Stimulated activated CD4-positive, alpha-beta T cell treated with anti-CD3 and anti-CD28 coated beads, Interleukin-1b, Interleukin-23, amount 100 ng/mL, for 4 hours (primary cell): ENCODE measurements around the gene SLC9A7.

Source experiments
- DNase-seq, 2 donors: peaks; one replicate each; pipeline ENCODE4 v3.0.0-alpha.2; 2020; ENCODE audit warnings: low read depth in 2 of 2

Gene SLC9A7

DNA sequence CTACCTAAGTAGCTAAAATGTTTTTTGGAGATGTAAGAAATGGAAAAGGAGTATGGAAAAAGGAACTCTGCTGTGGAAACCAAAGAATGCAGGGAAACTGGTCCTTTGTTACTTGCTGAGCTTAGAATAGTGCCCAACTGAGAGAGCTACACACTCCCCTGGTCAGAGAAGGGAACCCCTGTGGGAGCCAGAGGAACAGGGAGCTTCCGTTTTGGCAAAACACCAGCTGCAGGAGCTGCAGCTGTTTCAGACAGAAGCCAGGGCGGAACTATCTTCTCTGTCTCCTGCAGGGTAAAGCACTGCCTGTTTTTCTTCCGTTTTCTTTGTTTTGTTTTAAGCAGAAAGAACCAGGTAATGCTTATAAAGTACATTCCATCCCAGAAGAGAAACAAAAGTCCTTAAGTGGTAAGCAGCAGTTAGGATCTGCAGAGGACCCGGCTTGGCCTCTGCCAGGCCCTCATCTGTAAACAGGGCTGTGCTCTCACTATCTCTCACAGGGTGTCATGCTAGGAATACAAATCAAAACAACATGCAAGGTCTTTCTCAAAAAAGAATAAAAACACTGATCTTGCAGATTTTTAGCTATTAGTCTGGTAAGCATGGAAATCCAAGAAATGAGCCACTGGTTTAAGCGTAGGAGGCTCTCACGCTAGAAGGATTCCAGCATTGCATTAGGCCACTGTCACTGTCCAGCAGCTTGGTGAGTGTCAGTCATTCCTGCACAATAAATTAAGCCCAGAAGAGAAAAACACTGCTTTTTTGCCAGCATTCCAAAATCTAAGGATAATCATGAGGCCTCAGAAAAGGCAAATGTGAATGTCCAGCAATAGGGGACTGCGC lies 109.3 kb downstream of the SLC9A7 start:
- DNase-seq = no peak

DNA sequence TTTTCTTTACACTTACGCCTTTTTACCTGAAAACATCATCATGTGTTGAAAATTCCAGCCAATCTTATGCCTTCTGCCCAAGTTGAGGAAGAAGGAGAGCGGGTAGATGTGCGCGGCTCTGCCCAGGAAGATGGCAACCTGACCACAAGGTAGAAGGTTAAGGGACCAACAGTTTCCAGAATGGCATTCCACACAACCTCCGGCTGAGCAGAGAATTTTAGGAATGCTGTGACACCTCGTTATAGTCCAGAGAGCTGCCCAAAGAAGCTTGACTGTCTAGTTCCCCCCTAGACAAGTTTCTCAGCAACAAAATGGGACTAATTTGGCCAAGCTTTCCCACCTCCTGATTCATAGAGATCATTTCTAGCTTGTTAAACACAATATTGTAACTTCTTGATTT lies 110.3 kb downstream of the SLC9A7 start:
- no peak for DNase-seq

DNA sequence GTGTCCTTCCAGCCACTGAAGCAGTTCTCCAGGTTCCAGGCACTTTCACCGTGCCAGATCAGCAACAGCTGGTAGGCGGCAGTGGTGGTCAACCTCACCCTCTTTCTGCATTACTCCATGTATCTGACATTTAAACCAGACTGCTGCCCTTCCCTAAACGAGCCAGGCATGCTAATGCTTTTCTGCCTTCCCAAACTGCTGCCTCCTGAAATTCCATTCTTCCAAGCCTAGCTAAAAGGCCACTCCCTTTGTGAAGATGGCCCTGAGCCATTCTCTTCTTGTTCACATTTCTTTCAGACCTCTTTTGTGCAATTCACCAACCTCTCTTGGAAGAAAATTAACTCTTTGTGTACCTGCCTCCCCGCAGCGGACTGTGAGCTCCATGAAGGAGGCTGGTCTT lies 111.7 kb downstream of the SLC9A7 start:
- no peak for DNase-seq

DNA sequence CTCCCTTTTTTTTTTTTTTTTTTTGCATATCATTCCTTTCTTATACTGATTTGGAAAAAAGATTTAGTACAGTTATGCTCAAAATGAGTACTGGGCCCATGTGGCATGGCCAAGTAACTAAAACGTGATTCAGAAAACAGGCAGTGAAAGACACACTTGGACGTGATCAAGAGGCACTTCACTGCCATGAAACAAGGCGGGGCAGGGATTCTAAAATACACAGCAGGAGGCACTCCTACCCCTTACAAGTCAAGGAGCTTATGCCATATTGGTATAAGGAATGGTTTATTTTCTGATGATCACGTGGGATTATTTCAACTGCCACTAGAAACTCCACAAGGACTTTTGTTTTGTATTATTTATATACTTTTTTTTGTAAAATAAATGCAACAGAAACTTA lies 113.3 kb downstream of the SLC9A7 start:
- no peak for DNase-seq

DNA sequence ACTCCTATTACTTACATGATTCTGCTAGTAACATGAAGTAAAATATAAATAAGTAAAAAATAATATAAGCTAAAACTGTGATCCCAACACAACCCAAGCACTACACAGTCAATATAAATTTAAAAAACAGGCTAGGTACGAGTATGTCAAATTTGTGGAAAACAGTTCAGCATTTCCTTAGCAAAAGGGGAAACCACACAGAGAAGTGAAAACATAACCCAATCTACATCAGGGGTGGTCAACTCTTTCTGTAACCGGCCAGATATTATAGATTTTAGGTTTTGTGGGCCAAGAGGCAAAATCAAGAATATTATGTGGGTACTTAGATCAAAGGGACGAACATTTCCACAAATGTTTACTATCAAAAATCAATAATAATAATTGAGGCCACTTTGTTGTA lies 115.3 kb downstream of the SLC9A7 start:
- DNase-seq = no peak

DNA sequence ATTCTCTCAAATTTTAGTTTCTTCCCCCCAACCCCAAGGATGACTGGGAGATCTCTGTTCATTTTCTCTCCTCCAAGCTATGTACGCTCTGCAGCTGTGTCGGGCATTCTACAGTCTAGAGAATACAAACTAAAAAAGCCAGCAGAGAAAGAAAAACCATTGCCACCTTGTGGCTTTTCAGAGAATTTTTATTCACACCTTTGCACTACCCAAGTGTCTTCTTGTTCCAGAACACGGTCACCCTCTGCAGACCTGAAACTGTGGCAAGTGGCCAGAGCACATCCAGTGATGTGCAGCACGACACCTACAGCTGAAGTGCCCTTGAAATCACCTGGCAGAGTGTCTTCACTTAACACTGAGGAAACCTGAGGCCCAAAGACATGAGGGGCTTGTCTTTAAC lies 116.8 kb downstream of the SLC9A7 start:
- no peak for DNase-seq

DNA sequence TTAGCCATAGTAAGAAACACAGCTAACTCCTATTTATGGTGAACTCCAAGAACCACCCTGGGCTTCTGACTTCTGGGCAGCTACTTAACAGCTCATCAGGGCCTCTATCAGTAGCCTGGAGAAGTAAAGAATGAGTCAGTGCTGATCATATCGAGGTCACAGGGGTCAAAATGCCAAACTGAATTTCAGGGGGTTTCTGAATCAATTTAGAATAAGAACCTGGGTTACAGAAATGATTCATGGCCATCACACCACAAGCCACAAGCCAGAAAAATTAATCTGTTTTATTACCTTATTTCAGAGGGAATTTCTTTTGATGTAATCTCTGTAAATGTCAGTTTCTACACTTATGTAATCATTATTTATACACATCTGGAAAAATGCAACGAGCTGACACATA lies 121.0 kb downstream of the SLC9A7 start:
- no peak for DNase-seq

DNA sequence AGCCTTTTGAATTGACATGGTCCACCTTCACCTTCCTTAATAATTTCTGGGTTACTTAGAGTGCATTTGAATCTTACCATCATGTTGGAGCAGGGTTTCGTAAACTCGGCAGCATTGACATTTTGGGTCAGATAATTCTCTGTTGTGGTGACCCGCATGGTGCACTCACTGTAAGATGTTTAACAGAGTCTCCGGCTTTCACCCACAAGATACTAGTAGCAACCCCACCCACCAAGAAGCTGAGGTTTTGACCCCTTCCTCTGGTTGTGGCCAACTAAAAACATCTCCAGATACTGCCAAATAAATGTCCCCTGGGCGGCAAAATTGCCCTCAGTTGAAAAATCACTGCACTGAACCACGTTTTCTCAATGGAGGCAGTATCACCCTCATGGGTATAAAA lies 122.7 kb downstream of the SLC9A7 start:
- DNase-seq = no peak

DNA sequence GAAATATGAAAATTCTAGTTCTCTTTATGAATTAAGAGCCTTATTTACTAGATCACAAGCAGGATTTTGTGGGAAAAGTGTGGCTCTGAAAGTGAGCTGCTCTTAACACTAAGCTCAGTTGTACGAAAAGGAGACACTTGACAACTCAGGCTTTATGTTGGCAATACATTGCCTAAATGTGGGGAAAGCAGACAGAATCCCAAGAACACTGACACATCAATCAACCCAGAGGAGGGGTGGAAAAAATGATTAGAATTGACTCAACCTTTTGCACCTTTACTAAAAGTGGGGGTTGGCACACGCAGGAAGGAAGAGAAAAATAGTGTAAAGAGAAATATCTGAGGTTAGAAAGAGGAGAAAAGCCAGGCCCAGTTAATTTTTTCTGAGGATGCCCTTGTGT lies 123.7 kb downstream of the SLC9A7 start:
- no peak for DNase-seq

DNA sequence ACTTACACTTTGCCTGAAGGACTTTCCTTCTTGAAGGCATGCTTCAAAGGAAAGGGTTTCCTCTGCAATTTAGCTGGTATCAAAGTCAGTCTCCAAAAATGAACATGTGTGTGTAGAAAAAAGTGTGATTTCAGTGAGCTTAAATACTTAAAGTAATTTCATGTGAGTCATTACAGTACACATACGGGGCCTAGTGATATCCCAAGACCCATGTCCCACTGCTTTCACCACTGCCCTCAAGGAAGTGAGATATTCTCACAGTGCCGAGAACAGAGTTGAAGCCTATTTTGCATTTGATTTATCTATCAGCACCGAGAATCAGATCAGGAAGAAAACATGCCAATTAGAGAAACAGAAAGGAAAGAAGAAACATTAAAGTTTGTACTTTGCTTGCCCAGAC lies 124.3 kb downstream of the SLC9A7 start:
- no peak for DNase-seq

DNA sequence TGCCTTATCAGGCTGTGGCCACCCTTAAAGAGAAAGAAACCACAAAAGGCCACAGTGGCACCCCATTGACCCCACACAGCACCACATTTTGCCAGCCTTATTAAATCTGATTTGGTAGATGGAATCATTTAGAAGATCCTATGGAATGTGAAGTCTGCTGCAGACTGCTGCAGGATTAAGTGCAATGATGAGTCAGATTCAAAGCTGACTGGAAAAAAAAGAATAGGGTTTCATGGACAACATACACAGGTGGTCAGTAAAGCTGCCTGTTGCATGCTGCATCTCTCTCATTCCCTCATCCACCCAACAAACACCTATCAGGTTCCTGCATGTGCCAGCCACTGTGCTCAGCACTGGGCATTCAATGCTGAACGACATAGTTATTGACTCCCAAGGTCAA lies 128.8 kb downstream of the SLC9A7 start:
- DNase-seq = no peak

DNA sequence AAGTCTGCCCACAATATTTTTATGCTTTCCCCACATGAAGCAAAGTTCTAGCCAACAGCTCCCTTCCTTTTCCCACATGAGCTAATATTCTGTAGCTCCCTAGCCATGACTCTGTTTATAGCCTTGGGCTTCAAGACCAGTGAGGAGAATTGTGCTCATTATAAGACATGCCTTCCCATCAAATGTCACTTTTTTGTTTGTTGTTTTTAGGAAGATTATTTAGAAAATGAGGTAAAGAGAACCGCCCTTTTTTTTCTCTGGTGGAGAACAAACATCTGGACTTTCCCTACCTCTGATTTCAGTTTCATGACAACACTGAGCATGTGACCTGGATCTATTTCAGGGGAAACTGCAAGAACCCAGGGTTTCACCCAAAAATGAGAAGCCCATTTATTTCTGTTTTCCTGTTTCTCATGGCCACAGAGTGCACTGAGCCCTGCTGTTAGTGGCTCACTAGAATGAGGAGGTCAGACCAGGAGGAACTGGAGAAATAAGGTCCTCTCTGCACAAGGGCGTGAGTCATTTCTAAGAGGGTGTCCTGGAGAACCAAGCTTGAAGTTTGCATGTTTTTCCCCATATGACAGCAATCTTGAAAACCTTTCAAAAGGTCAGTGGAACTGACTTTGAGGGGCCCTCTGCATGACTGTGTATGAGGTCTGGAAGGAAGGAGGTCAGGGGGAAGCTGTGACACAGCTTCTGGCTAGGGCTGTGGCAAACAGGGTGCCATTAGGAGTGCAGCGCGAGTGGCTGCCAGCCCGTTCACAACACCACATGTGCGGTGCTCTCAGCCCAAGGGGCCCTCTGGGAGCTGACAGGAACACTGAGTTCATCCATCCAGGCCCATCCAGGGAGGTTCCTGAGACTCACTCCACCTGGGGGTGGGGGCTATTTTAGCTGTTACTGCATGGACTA lies 130.2 kb downstream of the SLC9A7 start:
- DNase-seq = no peak

DNA sequence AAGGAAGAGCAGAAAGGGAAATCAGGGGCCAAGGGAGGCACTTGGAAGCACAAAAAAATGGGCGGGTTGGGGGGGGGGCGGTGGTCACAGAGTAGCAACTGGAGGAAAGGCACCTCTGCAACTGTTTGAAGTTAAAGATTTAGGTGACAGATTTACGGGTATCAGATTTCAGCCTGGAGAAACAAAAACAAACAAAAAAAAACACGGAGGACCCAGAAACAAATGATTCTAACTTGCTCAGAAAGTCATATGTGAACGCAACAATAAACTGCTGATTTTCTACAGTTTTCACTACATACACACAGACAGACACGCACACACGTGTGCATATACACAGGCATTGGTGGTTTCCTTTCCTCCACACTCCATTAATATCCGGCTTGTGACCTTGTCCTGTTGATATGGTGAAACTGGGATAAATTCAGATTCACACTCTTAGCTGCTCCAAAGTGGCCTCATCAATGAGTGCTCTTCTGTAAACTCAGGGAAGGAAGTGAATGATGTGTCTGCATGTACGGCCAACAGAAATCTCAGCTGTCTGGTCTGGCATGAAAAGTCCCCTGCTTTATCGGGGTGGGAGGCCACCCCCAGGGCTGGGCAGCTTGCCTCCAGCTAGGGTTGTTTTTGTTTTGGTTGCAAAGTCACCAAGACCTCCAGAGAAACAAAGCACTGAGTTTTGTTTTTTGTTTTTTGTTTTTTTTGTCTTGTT lies 131.1 kb downstream of the SLC9A7 start:
- DNase-seq = no peak

DNA sequence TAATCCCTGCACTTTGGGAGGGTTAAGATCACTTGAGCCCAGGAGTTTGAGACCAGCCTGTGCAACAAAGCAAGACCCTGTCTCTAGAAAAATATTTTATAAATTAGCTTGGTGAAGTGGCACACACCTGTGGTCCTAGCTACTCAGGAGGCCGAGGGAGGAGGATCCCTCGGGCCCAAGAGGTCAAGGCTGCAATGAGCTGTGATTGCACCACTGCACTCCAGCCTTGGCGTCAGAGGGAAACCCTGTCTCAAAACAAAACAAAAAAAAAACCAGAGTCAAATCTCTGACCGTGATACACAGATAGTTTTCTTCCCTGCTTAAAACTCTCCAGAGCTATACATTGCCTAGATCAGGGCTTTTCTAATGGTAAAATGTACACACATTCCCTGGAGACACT lies 131.9 kb downstream of the SLC9A7 start:
- DNase-seq = no peak

DNA sequence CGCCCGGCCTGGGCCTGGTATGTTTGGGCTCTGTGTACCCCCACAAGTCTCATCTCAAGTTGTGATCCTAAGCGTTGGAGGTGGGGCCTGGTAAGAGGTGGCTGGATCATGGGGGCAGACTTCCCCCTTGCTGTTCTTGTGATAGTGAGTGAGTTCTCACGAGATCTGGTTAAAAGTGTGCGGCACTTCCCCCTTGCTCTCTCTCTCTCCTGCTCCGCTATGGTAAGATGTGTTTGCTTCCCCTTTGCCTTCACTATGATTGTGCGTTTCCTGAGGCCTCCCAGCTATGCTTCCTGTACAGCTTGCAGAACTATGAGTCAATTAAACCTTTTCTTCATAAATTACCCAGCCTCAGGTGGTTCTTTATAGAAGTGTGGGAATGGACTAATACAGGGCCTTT lies 132.4 kb downstream of the SLC9A7 start:
- no peak for DNase-seq

DNA sequence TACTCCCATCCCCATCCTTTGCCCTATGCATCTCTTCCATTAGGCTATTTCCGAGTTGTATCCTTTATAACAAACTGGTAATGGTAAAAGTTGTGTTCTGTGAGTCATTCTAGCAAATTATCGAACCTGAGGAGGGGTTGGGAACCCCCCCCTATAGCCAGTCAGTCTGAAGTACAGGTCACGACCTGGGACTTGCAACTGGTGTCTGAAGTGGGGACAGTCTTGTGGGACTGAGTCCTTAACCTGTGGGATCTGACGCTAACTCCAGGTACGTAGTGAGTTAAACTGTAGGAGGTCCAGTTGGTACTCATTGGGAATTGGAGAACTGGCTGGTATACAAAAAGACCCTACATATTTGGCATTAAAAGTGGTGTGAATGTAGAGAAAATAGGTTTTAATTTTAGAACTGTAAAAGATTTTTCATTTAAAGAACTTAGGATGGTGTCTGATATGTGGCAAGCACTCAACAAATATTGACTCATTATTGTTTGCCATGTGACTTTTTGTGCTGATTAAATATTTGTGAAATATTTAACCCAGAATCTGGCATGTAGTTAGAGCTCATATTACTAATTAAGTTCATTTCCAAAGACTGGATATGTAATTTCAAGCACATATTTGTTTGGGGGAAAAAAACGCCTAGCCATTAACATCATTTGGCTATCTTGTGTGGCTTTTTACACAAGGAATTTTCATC lies 134.7 kb downstream of the SLC9A7 start:
- DNase-seq = no peak

DNA sequence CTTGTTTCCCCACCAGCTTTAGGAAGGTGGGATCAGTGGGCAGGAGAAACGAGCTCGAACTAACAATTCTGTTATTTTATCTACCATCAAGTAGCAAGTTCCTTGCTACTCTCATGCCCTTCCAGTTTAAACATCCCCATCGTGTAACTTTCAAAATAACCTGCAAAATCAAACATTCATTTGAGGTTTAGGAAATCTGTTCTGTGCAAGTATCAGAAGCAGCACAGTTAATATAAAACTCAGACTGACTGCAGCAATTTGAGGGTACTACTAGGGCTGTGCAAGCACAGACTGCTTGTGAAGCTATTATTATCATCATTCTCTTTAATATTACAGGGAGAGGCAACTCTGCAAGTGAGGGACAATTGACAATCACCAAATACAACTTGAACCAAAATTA lies 137.3 kb downstream of the SLC9A7 start:
- DNase-seq = no peak

DNA sequence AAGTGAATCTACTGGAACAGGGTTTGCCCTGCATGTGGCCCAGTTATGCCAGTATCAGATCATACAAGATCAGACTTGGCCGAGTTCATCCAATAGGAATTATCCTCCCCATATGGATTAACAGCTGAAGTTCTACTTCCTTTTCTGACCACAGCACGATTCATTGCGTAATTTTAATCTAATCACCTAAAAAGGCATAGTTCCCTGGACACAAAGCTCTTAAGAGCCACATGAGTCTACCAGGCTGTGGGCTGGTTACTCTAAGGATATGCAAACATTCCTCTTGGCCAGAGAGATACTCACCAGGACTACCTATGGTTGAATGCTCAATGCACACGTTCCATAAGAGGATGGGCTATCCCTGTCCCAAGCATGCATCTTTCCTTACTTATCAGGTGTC lies 138.4 kb downstream of the SLC9A7 start:
- no peak for DNase-seq

DNA sequence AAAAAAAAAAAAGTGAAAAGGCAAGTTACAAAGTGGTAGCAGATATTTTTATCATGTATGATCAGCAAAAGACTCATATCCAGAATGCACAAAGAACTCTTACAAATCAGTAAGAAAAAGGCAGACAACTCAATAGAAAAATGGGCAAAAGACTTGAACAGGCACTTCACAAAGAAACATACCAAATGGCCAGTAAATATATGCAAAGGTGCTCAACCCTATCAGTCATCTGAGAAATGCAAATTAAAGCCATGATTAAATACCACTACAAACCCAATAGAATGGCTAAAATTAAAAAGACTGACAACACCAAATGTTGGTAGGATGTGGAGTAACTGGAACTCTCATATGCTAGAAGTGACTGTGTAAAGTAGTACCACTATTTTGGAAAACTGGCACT lies 140.0 kb downstream of the SLC9A7 start:
- DNase-seq = no peak

DNA sequence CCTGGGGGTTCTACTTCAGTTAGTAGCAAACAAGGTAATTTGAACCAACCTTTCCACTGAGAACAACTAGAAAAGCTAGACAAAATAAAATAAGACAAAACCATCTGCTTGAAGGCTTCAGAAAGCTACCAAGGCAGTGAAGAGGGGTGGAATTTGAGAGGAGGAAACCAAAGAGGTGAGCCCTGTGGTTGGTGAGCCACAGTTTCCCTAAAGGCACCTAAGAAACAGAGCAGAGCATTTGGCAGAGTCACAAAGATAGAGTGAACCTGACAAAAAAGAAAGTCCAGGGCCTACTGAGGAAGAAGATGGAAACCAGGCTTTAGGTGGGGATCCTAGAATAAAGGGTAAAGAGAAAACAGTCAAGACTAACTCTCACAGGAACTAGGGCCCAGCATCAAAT lies 141.0 kb downstream of the SLC9A7 start:
- no peak for DNase-seq

DNA sequence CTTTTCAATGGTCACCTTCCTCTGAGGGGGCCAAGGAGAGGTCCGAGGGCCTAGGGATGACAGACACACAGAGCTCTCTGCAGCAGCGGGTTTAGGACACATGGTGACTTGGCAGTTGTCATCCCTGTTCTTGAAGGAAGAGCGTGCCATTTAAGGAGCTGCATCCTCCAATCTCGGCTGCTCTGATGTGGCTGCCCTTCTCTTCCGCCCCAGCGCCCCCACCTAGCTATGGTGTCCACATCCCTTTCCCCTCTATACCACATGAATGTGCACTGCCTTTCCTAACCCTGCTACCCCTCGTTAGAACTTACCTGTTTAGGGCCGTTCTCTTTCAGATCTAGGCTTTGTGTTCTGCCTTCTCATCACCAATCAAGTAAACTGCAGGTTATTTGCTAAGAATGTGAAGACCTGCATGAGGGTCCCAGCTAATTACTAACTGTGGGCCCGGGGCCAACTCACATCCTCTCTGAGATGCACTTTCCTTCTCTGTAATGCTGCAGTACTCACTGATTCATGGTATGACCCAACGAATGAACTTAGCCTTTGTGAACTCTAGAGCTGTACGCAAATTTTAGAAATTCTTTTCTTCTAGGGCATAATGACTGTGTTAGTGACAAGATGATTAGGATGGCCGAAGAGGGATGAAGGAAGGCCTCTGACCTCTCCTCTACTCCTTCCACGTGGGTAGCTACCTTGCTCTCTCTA lies 147.1 kb downstream of the SLC9A7 start:
- DNase-seq = no peak
